GM19193 (cell line): Measurements from ENCODE around the gene MBNL2.

Experiments used
- POLR2A ChIP-seq: IDR thresholded peaks from 4 replicates; pipeline ENCODE4 v1.6.1; 2011; ENCODE audit not compliant: insufficient read depth, insufficient read length; ENCODE audit errors: extremely low read depth

The MBNL2 gene

GRCh38 chr13:97198753-97199152 is 23.4 kb upstream of the MBNL2 start:
- TF ChIP-seq POLR2A: no peak

GRCh38 chr13:97199451-97199850 is 22.7 kb upstream of the MBNL2 start:
- TF ChIP-seq POLR2A: no peak

GRCh38 chr13:97200081-97200942 is 21.8 kb upstream of the MBNL2 start:
- TF ChIP-seq POLR2A: no peak

GRCh38 chr13:97202761-97203160 is 19.4 kb upstream of the MBNL2 start:
- no peak for TF ChIP-seq POLR2A

GRCh38 chr13:97205465-97205864 is 16.7 kb upstream of the MBNL2 start:
- no peak for TF ChIP-seq POLR2A

- no peak for TF ChIP-seq POLR2A
Observed at GRCh38 chr13:97205982-97206381, 16.2 kb upstream of the MBNL2 start.

GRCh38 chr13:97211300-97211699 is 10.8 kb upstream of the MBNL2 start:
- no peak for TF ChIP-seq POLR2A

GRCh38 chr13:97212004-97212403 is 10.1 kb upstream of the MBNL2 start:
- TF ChIP-seq POLR2A: no peak

- no peak for TF ChIP-seq POLR2A
Observed at GRCh38 chr13:97212601-97213040, 9.5 kb upstream of the MBNL2 start.

- no peak for TF ChIP-seq POLR2A
Observed at GRCh38 chr13:97214921-97215320, 7.2 kb upstream of the MBNL2 start.

- TF ChIP-seq POLR2A: no peak
Observed at GRCh38 chr13:97215325-97215724, 6.8 kb upstream of the MBNL2 start.

GRCh38 chr13:97219226-97219625 is 2.9 kb upstream of the MBNL2 start:
- no peak for TF ChIP-seq POLR2A

GRCh38 chr13:97220151-97220900 is 1.8 kb upstream of the MBNL2 start:
- no peak for TF ChIP-seq POLR2A

- no peak for TF ChIP-seq POLR2A
Observed at GRCh38 chr13:97221046-97221445, 1.1 kb upstream of the MBNL2 start.

GRCh38 chr13:97221466-97221865 is 667 bp upstream of the MBNL2 start:
- TF ChIP-seq POLR2A: no peak
